ENCODE measurements around the gene CENPB. TPM values are rescaled to one million over a fixed set of nuclear protein-coding genes. Genes with fewer than 3 reads are reported as not detected.
"Not testable (repeated sequence)": the region's sequence is repeated elsewhere in the genome, so short reads cannot be mapped to it uniquely, and the experiment has no call there.

Gene CENPB
- total RNA-seq, 2 experiments from 2014 or later: 54.6 to 59.0 TPM

DNA sequence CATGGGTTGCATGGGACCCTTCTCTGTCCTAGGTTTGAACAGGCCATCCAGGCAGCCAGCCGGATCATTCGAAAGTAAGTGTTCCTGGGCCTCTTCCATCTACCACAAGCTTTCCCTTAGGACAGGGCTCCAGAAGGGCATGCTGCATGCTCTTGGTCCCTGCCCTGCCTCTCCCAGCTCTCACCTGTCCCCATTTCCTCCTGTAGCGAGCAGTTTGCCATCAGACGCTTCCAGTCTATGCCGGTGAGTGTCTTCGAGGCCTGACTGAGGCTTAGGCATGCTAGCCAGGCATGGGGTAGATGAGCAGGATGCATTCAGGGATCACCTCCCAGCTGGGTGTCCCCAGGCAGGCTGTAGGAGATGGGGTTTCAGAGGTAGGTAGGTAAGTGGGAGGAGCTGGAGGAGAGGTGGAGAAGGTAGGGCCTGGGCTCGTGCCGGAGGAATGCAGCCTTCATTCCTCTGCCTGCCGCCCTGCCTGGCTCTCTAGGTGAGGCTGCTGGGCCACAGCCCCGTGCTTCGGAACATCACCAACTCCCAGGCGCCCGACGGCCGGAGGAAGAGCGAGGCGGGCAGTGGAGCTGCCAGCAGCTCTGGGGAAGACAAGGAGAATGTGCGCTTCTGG, 13.8 kb upstream of the CENPB start:
- H3K27ac Mint-ChIP-seq: peak overlapping the region; percentile 94
- H3K4me3 Mint-ChIP-seq: peak overlapping the region; percentile 8
- peaks cover 54% of the 10 kb centered on the region for H3K36me3 Mint-ChIP-seq
- no peak for DNase-seq
- no peaks in the 10 kb centered on the region for H3K9me3 Mint-ChIP-seq
- H3K4me1 Mint-ChIP-seq: peaks cover 55% of the 10 kb centered on the region
- H3K27me3 Mint-ChIP-seq: no peaks in the 10 kb centered on the region

DNA sequence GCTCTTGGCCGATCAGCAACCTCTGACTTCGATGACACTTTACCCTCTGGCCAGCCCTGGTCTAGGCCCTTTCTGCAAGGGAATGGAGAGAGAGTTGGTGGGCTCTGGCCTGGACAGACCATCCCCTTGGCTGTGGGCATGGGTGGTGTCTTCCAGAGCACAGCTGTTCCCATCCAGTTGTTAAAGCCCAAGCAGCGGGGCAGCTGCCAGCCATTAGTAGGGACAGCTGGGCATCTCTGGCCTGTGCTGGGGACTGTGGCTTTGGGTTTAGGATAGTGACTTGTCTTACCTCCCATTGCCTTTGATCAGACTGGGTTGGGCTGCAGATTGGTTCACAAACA, 12.3 kb upstream of the CENPB start:
- H3K4me3 Mint-ChIP-seq: peak overlapping the region; percentile 35
- H3K4me1 Mint-ChIP-seq: peaks cover 53% of the 10 kb centered on the region
- no peak for DNase-seq
- H3K9me3 Mint-ChIP-seq: no peaks in the 10 kb centered on the region
- H3K36me3 Mint-ChIP-seq: peaks cover 42% of the 10 kb centered on the region
- no peaks in the 10 kb centered on the region for H3K27me3 Mint-ChIP-seq
- H3K27ac Mint-ChIP-seq: peak overlapping the region; percentile 94

DNA sequence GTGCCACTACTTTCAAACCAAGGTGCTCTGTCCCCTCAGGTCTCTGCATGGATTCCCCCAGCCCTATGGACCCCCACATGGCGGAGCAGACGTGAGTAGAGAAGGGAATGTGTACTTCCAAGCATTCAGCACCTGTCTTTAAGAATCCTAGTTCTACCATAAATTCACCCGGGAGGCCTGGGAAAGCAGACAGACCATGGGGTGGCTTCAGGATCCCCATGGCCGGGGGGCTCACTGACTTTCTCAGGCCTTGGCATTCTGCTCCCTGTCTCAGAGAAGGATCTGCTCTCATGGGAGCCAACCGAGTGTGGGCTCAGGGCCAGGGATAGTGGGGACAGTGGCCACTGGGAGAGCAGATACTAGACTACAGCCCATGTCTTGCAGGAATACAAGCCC, 11.8 kb upstream of the CENPB start:
- peak overlapping the region; percentile 98 for H3K4me3 Mint-ChIP-seq
- peaks cover 51% of the 10 kb centered on the region for H3K4me1 Mint-ChIP-seq
- no peaks in the 10 kb centered on the region for H3K9me3 Mint-ChIP-seq
- peak overlapping the region; percentile 94 for H3K27ac Mint-ChIP-seq
- peaks cover 38% of the 10 kb centered on the region for H3K36me3 Mint-ChIP-seq
- H3K27me3 Mint-ChIP-seq: no peaks in the 10 kb centered on the region
- DNase-seq: no peak

DNA sequence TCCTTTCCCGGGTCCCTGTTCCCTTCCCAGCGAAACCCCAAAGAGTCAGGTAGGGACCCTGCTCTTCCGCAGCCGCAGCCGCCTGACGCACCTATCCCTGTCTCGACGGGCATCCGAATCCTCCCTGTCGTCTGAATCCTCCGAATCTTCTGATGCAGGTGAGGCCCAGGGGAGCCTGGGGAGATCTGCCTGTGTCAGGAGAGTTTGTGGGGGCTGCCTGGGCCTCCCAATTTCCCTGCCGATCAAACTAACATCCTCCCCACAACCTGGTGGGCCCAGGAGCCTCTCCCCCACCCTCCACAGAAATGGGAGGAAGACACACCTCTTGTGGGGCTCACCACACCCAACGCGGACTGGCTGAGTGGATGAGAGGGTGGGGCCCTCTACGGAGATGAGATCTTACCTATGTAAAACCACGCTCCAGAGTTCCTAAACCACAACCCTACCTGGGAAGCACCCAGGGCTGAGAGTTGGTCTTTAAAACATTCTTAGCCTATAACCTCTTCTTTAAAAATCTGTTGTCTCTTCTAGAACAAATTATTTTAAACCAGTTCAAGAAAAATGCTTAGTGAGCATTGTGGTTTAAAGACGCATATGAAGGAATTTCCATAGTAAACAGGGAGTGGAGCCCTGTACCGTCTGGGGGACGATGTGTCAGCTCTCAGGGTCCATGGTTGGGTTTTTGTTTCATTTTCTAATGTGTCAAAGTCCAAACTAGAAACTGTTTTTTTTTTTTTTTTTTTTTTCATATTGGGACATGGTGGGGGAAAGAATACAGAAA, 11.2 kb upstream of the CENPB start:
- peaks cover 37% of the 10 kb centered on the region for H3K36me3 Mint-ChIP-seq
- DNase-seq: peak; percentile 59
- H3K4me1 Mint-ChIP-seq: peaks cover 49% of the 10 kb centered on the region
- H3K9me3 Mint-ChIP-seq: no peaks in the 10 kb centered on the region
- H3K27me3 Mint-ChIP-seq: no peaks in the 10 kb centered on the region
- peak overlapping the region; percentile 98 for H3K4me3 Mint-ChIP-seq
- H3K27ac Mint-ChIP-seq: peak overlapping the region; percentile 94

DNA sequence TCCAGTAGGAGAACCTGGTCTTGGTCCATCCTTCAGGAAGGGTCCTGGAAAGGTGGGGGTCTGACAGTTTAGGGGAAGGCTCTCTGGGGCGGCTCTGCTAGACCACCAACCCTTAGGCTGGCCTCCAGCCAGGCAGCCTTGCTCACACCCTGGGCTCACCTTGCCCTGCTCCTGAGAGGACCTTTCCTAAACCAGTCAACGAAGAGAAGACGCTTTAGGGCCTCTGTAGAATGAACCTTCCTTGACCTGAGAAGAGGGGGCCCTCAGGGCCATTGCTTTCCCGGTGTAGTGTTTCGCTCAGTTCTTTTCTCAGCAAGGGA, 10.6 kb upstream of the CENPB start:
- Mint-ChIP-seq H3K27me3 (no peaks in the 10 kb centered on the region), H3K4me3 (peak overlapping the region; percentile 98), H3K9me3 (no peaks in the 10 kb centered on the region), H3K27ac (peak overlapping the region; percentile 94), H3K36me3 (peaks cover 33% of the 10 kb centered on the region), H3K4me1 (peaks cover 45% of the 10 kb centered on the region)
- no peak for DNase-seq

DNA sequence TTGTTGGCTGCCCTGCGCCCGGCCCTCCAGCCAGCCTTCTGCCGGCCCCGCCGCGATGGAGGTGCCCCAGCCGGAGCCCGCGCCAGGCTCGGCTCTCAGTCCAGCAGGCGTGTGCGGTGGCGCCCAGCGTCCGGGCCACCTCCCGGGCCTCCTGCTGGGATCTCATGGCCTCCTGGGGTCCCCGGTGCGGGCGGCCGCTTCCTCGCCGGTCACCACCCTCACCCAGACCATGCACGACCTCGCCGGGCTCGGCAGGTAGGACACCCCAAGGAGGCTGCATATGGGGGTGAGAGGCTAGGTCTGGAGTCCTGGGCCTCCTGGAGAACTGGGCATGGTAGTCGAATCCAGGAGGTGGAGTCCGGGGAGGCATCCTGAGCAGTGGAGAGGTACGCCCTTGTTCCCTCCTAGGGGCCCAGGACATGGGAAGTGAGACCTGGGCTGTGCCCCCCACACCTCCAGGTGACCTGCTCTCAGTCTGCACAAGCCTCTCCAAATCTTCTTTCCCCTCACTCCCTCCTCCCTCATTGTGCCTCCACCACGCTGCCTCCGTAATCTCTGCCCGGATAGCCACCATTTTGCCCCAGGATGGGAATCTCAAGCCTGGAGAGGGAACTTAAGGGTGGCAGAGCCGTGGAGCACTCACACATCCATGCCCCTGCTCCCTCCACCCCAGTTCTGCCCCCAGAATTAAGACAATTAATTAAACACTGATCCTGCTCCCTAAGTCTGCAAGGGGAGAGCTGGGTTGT, 10.1 kb upstream of the CENPB start:
- H3K4me3 Mint-ChIP-seq: peak overlapping the region; percentile 98
- H3K36me3 Mint-ChIP-seq: peaks cover 31% of the 10 kb centered on the region
- no peak for DNase-seq
- peaks cover 45% of the 10 kb centered on the region for H3K4me1 Mint-ChIP-seq
- peak overlapping the region; percentile 94 for H3K27ac Mint-ChIP-seq
- H3K27me3 Mint-ChIP-seq: no peaks in the 10 kb centered on the region
- no peaks in the 10 kb centered on the region for H3K9me3 Mint-ChIP-seq

DNA sequence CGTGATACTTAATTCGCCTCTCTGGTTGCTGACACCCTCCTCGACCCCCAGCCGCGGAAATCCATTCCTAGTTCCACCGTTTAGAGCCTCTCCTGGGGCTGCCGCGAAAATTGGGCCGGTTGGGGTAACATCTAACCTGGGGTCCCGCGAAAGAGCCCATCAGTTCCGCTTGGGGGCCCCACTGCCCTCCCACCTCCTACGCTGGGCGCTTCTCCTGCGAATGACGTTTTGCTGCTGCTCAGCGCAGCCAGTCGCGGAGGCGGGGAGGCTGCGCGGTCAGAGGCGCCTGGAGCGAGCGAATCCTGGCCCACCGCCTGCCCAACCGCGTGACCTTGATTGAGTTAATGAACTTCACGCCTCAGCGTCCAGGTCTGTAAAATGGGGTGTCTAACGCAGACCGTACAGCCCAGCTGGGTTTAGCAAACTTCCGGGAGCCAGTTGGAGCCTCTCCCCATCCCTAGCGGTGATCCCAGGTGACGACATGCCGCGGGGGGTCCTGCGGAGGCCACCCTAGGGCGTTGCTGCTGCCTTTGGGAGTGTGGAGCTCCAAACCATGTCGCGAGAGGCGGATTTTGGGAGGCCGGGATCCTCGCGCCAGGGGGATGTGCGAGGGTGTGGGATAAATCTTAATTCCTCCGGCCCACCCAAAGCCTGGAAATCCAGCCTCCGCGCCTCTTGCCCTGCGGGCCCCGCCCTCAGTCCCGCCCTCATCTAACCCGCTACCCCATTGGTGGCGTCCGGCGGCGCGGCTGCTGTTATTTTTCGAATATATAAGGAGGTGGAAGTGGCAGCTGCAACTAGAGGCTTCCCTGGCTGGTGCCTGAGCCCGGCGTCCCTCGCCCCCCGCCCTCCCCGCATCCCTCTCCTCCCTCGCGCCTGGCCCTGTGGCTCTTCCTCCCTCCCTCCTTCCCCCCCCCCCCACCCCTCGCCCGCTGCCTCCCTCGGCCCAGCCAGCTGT, 9.2 kb upstream of the CENPB start, which contains the start of gene CDC25B:
Gene CDC25B, plus strand, starts transcription at position 800 of the 958 bp plus-strand sequence. CDS start 222 bp downstream, outside the sequence.
- no peaks in the 10 kb centered on the region for H3K9me3 Mint-ChIP-seq
- H3K27ac Mint-ChIP-seq: peak within 1 kb of the TSS; percentile 96
- H3K4me3 Mint-ChIP-seq: peak within 1 kb of the TSS; percentile 98

DNA sequence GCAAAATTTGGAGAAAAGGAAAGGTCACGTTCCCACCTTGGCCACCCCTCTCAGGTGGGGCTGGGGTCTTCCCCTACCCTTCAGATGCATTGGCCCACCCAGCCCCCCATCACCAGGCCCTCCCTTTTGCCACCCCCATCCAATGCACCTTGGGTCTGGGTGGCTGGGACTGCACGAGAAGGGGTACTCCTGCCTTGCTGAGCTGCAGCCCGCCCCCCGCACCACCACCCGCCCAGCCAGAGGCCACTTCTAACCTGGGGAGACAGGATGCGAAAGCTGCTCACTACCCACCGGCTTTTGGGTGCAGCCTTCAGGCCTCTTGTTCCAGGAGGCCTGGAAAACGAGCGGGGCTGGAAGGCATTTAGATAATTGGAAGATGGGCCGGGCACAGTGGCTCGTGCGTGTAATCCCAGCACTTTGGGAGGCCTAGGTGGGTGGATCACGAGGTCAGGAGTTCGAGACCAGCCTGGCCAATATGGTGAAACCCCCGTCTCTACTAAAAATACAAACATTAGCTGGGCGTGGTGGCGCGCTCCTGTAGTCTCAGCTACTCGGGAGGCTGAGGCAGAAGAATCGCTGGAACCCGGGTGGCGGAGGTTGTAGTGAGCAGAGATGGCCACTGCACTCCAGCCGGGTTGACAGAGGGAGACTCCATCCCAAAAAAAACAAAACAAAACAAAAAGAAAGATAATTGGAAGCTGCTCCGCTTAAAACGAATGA, 8.3 kb upstream of the CENPB start:
- H3K27me3 Mint-ChIP-seq: no peaks in the 10 kb centered on the region
- no peak for DNase-seq
- H3K36me3 Mint-ChIP-seq: peaks cover 21% of the 10 kb centered on the region
- peaks cover 37% of the 10 kb centered on the region for H3K4me1 Mint-ChIP-seq
- no peaks in the 10 kb centered on the region for H3K9me3 Mint-ChIP-seq
- H3K4me3 Mint-ChIP-seq: peak overlapping the region; percentile 98
- peak overlapping the region; percentile 96 for H3K27ac Mint-ChIP-seq

More for the DNA sequence above, 9.2 kb upstream of the CENPB start, which contains the start of gene CDC25B:
- no peaks in the 10 kb centered on the region for H3K27me3 Mint-ChIP-seq
- peaks cover 45% of the 10 kb centered on the region for H3K4me1 Mint-ChIP-seq
- H3K36me3 Mint-ChIP-seq: peaks cover 28% of the 10 kb centered on the region
- DNase-seq: peak; percentile 91

DNA sequence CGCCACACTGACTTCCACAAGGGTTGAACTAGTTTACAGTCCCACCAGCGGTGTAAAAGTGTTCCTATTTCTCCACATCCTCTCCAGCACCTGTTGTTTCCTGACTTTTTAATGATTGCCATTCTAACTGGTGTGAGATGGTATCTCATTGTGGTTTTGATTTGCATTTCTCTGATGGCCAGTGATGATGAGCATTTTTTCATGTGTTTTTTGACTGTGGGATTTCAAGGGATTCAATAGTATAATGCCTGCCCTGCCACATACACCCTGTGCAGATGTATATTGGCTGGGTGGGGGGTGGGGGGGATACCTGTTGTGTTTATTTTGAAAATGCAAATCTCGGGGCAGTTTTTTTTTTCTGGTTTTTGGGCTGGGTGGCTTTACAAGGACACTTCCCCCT, 7.6 kb upstream of the CENPB start:
- not testable (repeated sequence) for H3K27ac Mint-ChIP-seq, H3K9me3 Mint-ChIP-seq, DNase-seq, H3K4me3 Mint-ChIP-seq, H3K27me3 Mint-ChIP-seq
- peaks cover 18% of the 10 kb centered on the region for H3K36me3 Mint-ChIP-seq
- H3K4me1 Mint-ChIP-seq: peaks cover 30% of the 10 kb centered on the region

DNA sequence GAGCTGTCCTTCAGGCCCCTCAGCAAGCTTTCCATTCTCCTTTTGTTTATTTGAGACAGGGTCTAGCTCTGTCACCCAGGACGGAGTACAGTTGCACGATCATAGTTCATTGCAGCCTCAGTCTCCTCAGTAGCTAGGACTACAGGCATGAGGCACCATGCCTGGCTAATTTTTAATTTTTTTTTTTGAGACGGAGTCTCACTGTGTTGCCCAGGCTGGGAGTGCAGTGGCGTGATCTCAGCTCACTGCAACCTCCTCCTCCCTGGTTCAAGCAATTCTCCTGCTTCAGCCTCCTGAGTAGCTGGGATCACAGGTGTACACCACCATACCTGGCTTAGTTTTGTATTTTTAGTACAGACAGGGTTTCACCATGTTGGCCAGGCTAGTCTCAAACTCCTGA, 2.7 kb upstream of the CENPB start:
- H3K4me1 Mint-ChIP-seq: peaks cover 21% of the 10 kb centered on the region
- H3K27me3 Mint-ChIP-seq, H3K9me3 Mint-ChIP-seq, H3K36me3 Mint-ChIP-seq, DNase-seq, H3K4me3 Mint-ChIP-seq, H3K27ac Mint-ChIP-seq: not testable (repeated sequence)

DNA sequence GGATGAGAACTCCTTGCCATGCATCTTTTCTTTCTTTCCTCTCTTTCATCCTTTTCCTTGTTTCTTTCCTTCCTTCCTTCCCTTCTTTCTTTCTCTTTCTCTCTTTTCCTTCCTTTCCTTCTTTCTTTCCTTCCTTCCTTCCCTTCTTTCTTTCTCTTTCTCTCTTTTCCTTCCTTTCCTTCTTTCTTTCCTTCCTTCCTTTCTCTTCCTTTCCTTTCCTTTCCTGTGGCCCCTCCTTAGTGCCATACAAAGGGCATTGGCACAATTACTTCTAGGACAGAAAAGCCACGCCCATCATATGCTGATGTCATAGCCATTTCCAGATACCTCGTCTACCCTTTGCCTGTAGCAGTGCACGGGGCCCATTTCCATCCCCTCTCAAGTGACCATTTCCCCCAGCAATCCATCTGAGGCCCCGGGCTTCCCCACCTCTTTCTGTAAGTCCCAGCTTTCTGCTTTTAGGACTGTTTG, 2.2 kb upstream of the CENPB start:
- Mint-ChIP-seq H3K27ac (no peak overlapping the region), H3K4me1 (peaks cover 21% of the 10 kb centered on the region), H3K9me3 (no peaks in the 10 kb centered on the region), H3K36me3 (peaks cover 9% of the 10 kb centered on the region), H3K4me3 (no peak overlapping the region), H3K27me3 (no peaks in the 10 kb centered on the region)
- no peak for DNase-seq

DNA sequence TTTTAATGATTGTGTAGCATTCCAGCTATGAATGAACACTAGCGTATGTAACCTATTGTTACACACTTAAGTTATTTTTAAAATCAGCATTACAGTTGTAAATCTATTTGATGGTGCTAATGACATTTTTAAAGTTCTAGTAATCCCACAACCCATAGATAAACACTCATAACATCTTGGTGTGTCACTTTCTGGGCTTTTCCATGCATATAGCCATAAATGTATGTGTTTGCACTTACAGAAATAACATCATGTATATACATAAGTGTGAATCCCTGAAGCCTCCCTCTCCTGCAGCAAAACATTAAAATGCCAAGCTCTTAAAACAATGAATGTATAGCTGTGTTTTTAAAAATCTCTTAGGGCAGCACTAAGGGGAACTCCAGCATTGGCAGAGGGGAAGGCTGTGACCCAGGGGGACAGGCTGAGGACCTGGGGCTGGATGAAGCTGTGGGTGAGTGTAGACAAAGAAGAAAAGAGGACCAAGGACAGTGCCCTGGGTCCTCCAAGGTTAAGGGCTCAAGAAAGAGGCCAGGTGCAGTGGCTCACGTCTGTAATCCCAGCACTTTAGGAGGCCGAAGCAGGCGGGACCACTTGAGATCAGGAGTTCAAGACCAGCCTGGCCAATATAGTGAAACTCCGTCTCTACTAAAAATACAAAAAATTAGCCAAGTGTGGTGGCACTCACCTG, 929 bp upstream of the CENPB start:
- H3K27me3 Mint-ChIP-seq: no peaks in the 10 kb centered on the region
- peak overlapping the region; percentile 68 for H3K4me3 Mint-ChIP-seq
- peaks cover 23% of the 10 kb centered on the region for H3K4me1 Mint-ChIP-seq
- no peaks in the 10 kb centered on the region for H3K9me3 Mint-ChIP-seq
- H3K36me3 Mint-ChIP-seq: peaks cover 10% of the 10 kb centered on the region
- no peak overlapping the region for H3K27ac Mint-ChIP-seq
- no peak for DNase-seq

DNA sequence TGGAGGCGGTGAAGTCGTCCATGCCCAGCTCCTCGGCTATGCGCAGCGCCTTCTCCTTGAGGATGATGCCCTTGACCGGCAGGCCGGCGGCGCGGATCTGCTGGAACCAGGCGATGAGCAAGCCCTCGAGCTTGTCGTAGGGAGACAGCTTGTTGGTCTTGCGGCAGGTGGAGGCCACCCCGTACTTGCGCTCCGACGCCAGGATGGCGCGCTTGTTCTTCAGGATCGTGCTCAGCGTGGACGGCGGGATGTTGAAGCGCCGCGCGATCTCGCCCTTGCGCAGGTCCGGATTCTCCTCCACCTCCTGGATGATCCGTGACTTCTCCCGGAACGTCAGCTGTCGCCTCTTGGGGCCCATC, 435 bp downstream of the CENPB start:
- peak; percentile 49 for DNase-seq
- H3K27me3 Mint-ChIP-seq: no peaks in the 10 kb centered on the region
- H3K27ac Mint-ChIP-seq: peak overlapping the region; percentile 80
- H3K4me3 Mint-ChIP-seq: peak overlapping the region; percentile 82
- no peaks in the 10 kb centered on the region for H3K9me3 Mint-ChIP-seq
- H3K36me3 Mint-ChIP-seq: peaks cover 10% of the 10 kb centered on the region
- peaks cover 30% of the 10 kb centered on the region for H3K4me1 Mint-ChIP-seq
